HG03280 (cell line): Measurements from ENCODE around the gene ADI1.
A peak's percentile ranks its signal among the peaks of the same experiment; 100 is the strongest.

Experiments
- ATAC-seq: cut with Tn5 transposase; IDR thresholded peaks from one replicate; pipeline ENCODE4 v1.9.1; 2021; ENCODE audit warnings: mild to moderate bottlenecking, moderate library complexity; ENCODE audit not compliant: unreplicated experiment

Gene ADI1, protein sequence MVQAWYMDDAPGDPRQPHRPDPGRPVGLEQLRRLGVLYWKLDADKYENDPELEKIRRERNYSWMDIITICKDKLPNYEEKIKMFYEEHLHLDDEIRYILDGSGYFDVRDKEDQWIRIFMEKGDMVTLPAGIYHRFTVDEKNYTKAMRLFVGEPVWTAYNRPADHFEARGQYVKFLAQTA

DNA sequence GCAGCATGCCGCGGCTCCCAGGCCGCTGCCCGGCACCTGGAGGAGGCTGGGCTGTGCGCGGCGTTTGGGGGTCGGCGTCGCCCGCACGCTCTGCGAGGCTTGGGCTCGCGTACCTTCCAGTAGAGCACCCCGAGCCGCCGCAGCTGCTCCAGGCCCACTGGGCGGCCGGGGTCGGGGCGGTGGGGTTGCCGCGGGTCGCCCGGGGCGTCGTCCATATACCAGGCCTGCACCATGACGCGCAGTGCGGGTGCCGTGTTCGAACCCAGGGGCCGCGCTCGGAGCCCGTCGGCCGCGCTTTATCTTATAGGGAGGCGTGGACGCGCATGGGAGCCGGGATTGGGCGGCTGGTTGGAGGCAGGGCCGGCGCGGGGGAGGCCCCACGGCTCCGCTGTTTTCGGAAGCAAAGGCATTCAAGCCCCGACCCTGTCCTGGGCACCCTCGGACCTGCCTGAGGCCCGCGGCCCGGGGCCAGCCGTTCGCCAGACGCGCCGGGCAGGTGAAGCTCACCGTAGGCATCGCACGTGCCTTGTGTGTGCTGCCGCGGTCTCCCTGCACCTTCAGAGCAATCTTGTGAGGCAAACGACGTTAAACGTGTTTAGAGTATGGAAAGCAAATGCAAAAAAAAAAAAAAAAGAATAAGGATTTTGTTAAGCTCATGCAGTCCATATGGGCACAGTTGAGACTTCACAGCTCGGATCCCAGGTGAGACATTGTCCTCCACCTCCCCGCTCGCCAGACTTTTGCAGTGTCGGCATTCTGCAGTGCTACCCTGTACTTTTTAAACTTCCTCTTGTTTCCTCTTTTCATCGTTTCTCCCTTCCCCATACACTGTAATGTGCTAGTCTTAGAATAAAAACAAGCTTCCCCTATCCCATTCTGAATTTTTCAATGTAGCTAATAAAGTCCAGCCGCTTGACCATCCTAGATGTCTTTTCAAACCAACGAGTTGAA is at the start of gene ADI1:
TSS of gene ADI1 (minus strand) at position 277 of the 951 bp plus-strand sequence. CDS start at position 233, 44 bp downstream.
- ATAC-seq = peak; percentile 55

- ATAC-seq = no peak
Observed at GRCh38 chr2:3566806-3567205, 47.5 kb upstream of the ADI1 start.

DNA sequence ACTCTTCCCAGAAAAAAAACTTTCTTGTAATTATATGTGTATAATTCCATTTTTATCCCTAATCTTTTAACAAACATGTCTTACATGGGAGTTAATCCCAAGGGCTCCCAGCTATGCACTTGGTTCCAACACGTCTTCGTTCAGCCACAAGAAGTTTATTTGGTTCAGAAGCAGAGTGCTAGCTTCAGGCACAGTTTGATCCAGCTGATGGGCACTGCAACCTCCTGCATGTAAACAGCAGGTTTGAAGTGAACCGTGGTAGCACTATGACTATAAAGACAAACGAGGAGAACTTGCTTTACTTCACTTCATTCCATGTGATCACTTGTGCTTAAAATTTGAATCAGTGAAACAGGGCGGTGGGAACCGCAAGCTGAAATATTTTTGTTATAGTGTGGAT is 45.8 kb upstream of the ADI1 start:
- no peak for ATAC-seq

GRCh38 chr2:3563521-3563976 is 44.2 kb upstream of the ADI1 start:
- ATAC-seq = peak; percentile 33

GRCh38 chr2:3558205-3559014 is 39.1 kb upstream of the ADI1 start, which contains the start of gene RNASEH1:
RNASEH1 (minus strand) TSS chr2:3558333; CDS start chr2:3558260, 73 bp downstream.
- peak; percentile 97 for ATAC-seq

DNA sequence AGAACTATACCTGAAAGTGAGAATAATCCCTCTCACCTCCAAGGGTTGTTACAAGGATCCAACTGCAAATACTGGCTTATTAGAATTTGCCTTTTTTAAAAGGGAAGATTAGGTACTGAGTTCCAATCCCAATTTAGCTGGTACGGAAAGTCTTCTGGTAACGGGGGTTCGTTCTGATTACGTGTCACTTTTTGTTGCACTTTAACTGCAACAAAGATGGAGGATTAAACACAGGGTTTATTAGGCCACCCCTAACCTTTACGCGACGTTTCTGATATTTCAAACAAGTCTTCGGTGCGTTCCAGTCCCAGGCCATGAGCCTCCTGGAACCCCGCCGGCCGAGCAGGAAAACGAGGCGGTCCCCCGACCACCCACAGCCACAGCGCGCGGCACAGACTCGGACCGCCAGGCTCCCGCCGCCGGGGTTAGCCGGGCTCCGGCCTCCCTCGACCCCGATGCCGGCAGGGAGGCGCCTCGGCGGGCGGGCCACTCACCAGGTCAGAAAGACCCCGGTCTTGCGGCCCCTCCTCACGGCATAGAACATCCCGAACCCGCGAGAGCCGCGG is 38.4 kb upstream of the ADI1 start:
- peak; percentile 27 for ATAC-seq

DNA sequence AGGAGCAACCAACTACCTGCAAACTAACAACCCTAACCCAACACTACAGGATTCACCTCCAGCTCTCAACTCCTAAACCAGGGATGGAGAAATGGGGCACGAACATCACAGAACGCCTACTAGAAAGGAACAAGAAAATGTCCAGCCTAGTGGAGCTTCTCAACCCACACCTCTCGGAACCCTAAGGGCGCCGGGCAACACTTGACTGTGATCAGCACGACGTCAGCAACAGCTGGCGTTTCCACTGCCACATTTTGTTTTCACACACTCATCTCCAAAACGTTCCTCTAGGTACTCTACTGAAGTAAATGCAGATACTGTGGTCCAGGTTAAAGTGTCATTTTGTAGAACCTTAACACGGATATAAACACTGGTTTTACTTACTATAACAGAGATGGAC is 34.6 kb upstream of the ADI1 start:
- ATAC-seq = no peak

GRCh38 chr2:3547915-3548314 is 28.6 kb upstream of the ADI1 start:
- ATAC-seq = no peak

- no peak for ATAC-seq
Observed at GRCh38 chr2:3545788-3546478, 26.6 kb upstream of the ADI1 start.

GRCh38 chr2:3543023-3543683 is 23.8 kb upstream of the ADI1 start:
- ATAC-seq = no peak

- no peak for ATAC-seq
Observed at GRCh38 chr2:3542107-3542506, 22.8 kb upstream of the ADI1 start.

- ATAC-seq = no peak
Observed at GRCh38 chr2:3539836-3540235, 20.5 kb upstream of the ADI1 start.

GRCh38 chr2:3536682-3537632 is 17.6 kb upstream of the ADI1 start:
- no peak for ATAC-seq

- no peak for ATAC-seq
Observed at GRCh38 chr2:3535794-3536681, 16.7 kb upstream of the ADI1 start.

GRCh38 chr2:3535467-3535793 is 16.1 kb upstream of the ADI1 start:
- no peak for ATAC-seq

- ATAC-seq = no peak
Observed at GRCh38 chr2:3534251-3534814, 15.0 kb upstream of the ADI1 start.

- no peak for ATAC-seq
Observed at GRCh38 chr2:3533836-3534235, 14.5 kb upstream of the ADI1 start.
